ENCODE data around the gene CMSS1.

The CMSS1 gene

GRCh38 chr3:99866261-99866761, 48.6 kb downstream of the CMSS1 start (continued):
- no peak for TF ChIP-seq ZNF132 (tag by site-specific recombination; IDR thresholded peaks at IDR 0.05; ENCODE audit: borderline replicate concordance)
- no peak for TF ChIP-seq ZNF2 (tag by site-specific recombination; IDR thresholded peaks at IDR 0.05)
- TF ChIP-seq BCL11B (tag by site-specific recombination; IDR thresholded peaks at IDR 0.05; ENCODE audit: low read depth): no peak
- no peak for TF ChIP-seq ZNF664 (tag by site-specific recombination; IDR thresholded peaks at IDR 0.05)
- TF ChIP-seq ZBTB11 (tag by site-specific recombination; conservative IDR thresholded peaks at IDR 0.05; ENCODE audit: low read depth): no peak
- TF ChIP-seq ZNF10 (tag by site-specific recombination; IDR thresholded peaks at IDR 0.05): no peak
- TF ChIP-seq TCF7L2 (IDR thresholded peaks at IDR 0.05; ENCODE audit: borderline replicate concordance, low read depth, low read length): no peak
- TF ChIP-seq ZNF239 (tag by site-specific recombination; IDR thresholded peaks at IDR 0.05): no peak
- no peak for TF ChIP-seq ZBTB1 (tag by site-specific recombination; IDR thresholded peaks at IDR 0.05)
- no peak for TF ChIP-seq ZNF473 (tag by site-specific recombination; IDR thresholded peaks at IDR 0.05)
- no peak for TF ChIP-seq ZFP69B (tag by site-specific recombination; IDR thresholded peaks at IDR 0.05)
- no peak for TF ChIP-seq ZNF335 (tag by site-specific recombination; conservative IDR thresholded peaks at IDR 0.05)
- peak; percentile 91 for TF ChIP-seq OSR2 (tag by site-specific recombination; IDR thresholded peaks at IDR 0.05)
- TF ChIP-seq ZNF24 (tag by site-specific recombination; IDR thresholded peaks at IDR 0.05): no peak; the same call in 1 of the 2 replicates
- no peak for TF ChIP-seq ZNF626 (tag by site-specific recombination; IDR thresholded peaks at IDR 0.05)
- peak; percentile 57 for TF ChIP-seq SP7 (tag by site-specific recombination; IDR thresholded peaks at IDR 0.05)
- TF ChIP-seq ZNF701 (tag by site-specific recombination; IDR thresholded peaks at IDR 0.05): no peak
- TF ChIP-seq, protein P1, sequence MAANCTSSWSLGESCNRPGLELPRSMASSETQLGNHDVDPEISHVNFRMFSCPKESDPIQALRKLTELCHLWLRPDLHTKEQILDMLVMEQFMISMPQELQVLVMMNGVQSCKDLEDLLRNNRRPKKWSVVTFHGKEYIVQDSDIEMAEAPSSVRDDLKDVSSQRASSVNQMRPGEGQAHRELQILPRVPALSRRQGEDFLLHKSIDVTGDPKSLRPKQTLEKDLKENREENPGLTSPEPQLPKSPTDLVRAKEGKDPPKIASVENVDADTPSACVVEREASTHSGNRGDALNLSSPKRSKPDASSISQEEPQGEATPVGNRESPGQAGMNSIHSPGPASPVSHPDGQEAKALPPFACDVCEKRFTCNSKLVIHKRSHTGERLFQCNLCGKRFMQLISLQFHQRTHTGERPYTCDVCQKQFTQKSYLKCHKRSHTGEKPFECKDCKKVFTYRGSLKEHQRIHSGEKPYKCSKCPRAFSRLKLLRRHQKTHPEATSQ (tag by site-specific recombination; IDR thresholded peaks at IDR 0.05): no peak
- no peak for TF ChIP-seq KLF1 (tag by site-specific recombination; IDR thresholded peaks at IDR 0.05)
- TF ChIP-seq ZNF513 (tag by site-specific recombination; IDR thresholded peaks at IDR 0.05): 0 out of 2 replicates have a peak, but pooled peaks have one; percentile 9
- no peak for TF ChIP-seq ZNF174 (tag by site-specific recombination; IDR thresholded peaks at IDR 0.05)
- no peak for TF ChIP-seq ZNF558 (tag by site-specific recombination; IDR thresholded peaks at IDR 0.05)
- TF ChIP-seq ZNF585B (tag by site-specific recombination; IDR thresholded peaks at IDR 0.05): no peak
- TF ChIP-seq ZNF362 (tag by site-specific recombination; IDR thresholded peaks at IDR 0.05): no peak
- no peak for TF ChIP-seq ZNF776 (tag by site-specific recombination; IDR thresholded peaks at IDR 0.05; ENCODE audit: borderline replicate concordance)
- no peak for TF ChIP-seq GFI1B (tag by site-specific recombination; IDR thresholded peaks at IDR 0.05)
- no peak for TF ChIP-seq ZFHX2 (tag by site-specific recombination; conservative IDR thresholded peaks at IDR 0.05)
- TF ChIP-seq ZNF274 (IDR thresholded peaks at IDR 0.05; ENCODE audit: low read length): no peak
- no peak for TF ChIP-seq ZNF274 (tag by site-specific recombination; IDR thresholded peaks at IDR 0.05; ENCODE audit: borderline replicate concordance)
- no peak for TF ChIP-seq ZBTB10 (tag by site-specific recombination; IDR thresholded peaks at IDR 0.05)
- TF ChIP-seq TRIM28 (IDR thresholded peaks at IDR 0.05; ENCODE audit: borderline replicate concordance, low read length): no peak
- no peak for TF ChIP-seq ZBTB8A (tag by site-specific recombination; IDR thresholded peaks at IDR 0.05)
